Right ventricle myocardium inferior (tissue), 1 donor: ENCODE measurements around the gene USP40. TPM values are rescaled to one million over a fixed set of nuclear protein-coding genes. Genes with fewer than 3 reads are reported as not detected.

Source experiments
- ATAC-seq: fragments of 200-7000 bp; cut with Tn5 transposase; one replicate; pipeline ENCODE4 v1.9.1; 2020; ENCODE audit warnings: mild to moderate bottlenecking, moderate library complexity
- DNase-seq: peaks from one replicate; pipeline ENCODE4 v3.0.0; 2021; ENCODE audit errors: missing footprints
- intact Hi-C: fragments of 100-400 bp; cut with DNase I; formaldehyde crosslinking; loops from one replicate; pipeline ENCODE4 v1.11.0; 2022
- total RNA-seq: library from RNA; stranded (reverse); fragmentation: NEBNext Ultra II Directional; extraction: Animal tissue kit (Norgen Biotek cat#: 25700); gene quantifications from one replicate; pipeline ENCODE4 v1.2.1, GENCODE V29; 2021
- donor health status: DM: no; HTN: yes; CAD: no; lungs with severe emphysema.

Gene USP40
- total RNA-seq, 1 donor from 2014 or later, result 17.2 TPM

DNA sequence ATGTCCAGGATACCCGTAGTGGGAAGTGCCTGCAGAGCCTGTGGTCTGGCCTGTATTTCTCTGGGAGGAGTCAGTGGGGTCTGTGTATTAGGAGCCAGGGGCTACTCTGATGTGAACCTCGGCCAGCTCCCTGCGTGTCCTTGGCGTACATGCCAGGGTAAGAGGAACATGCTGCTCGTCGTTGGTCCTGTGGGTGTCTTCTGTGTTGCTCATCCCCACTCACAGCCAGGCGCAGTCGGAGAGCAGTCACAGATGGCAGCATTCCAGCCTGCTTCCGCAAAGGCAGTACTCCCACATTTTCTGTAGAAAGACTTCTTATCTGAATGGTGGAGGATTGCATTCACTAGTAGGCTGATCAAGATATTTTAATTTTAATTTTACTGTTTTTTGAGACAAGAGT is 127.4 kb downstream of the USP40 start:
- intact Hi-C loops, result no loop called here
- ATAC-seq (no peak), DNase-seq (no peak)

DNA sequence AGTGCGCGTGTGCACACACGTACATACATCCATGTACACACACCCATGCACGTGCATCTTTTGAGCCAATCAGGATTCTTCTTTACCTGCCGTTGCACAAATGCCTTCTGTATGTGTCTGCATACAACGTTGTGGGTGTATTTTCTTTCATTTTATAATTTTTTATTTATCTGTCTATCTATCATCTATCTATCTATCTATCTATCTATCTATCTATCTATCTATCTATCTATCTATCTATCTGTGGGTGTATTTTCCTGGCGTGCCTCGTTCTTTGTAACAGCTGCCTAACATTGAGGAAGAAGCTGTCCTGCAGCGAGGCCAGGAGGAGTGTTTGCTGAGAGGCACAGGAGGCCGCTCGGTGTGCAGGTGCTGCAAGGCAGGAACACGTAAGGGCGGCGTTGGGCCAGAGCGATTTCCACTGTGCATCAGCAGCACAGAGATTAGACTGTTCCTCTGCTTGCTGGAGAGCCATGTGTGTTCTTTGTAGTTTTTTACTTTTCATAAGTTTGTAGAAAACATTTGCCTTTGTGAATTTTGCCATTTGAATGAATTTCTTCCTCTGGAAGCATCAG is 127.9 kb downstream of the USP40 start:
- intact Hi-C loops, result no loop called here
- ATAC-seq, result no peak
- DNase-seq, result no peak

DNA sequence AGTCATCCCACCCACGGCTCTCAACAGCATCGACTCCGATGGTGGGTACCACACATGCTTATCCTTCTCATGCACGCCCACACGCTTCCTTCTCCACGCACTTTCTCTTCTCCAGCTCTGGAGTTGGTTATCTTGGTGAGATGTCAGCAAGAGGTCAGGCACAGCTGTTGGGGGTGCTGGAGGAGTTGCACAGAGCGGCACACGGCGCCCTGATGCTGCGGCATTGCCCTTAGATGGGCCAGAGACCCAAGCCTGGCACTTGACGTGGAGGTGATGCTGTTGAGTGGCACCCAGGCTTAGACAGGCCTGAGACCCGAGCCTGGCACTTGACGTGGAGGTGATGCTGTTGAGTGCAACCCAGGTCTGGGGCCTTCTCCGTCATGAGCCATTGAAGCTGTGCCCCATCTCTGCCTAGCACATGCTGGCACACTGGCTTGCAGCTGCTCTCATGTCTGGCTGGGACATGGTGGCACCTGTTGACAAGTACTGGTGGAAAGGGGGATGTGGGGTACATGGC is 129.1 kb downstream of the USP40 start:
- DNase-seq (no peak), ATAC-seq (no peak)
- intact Hi-C loops, result no loop called here

DNA sequence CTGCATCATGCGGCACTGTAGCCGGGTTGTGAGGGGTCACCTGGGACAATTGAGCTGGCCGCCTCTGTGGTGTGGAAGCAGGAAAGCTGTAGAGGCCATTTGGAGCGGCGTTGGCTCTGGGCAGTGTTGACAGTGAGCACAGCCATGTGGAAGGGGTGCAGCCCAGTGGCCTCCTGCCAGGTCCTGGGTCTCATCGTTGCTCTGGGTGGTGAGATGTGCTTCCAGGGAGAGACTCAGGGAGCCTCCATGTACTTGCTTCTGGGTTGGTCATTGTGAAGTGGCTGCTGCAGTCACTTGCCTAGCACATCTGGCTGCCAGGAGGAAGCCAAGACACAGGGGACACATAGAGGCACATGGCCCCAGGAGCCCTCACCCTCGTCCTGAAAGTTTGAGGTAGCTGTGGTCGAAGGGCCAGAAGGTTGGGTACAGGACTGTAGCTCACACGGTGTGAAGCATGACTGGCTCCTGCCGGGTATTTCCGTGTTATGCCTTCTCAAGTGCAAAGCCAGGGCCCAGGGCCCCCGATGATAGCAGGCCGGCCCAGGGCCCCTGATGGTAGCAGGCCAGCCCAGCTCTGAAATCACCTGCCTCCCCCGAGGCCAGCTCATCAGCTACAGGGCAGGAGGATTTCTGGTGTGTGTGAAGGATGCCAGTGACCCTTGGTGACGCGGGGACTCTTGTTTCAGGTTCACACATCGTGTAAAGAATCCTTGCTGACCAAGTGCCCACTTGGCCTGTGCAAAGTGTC is 129.7 kb downstream of the USP40 start:
- ATAC-seq (peak; percentile 67), DNase-seq (no peak)
- intact Hi-C loops, result no loop called here

DNA sequence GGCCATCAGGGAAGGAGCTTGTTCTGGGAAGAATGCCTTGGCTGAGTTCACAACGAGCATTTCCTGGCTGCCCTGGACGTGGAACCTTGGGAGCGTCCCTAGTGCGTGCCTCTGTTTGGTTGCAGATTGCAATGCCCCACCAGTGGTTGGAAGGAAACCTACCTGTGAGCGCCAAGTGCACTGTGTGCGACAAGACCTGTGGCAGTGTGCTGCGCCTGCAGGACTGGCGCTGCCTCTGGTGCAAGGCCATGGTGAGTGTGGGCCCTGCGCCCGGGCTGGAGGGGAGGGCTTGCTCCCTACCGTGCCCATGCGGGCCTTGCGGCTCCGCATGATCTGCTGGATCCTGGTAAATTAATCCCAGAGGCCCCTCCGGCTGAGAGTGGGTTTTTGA is 130.4 kb downstream of the USP40 start:
- intact Hi-C loops, result no loop called here
- ATAC-seq, result no peak
- no peak for DNase-seq

DNA sequence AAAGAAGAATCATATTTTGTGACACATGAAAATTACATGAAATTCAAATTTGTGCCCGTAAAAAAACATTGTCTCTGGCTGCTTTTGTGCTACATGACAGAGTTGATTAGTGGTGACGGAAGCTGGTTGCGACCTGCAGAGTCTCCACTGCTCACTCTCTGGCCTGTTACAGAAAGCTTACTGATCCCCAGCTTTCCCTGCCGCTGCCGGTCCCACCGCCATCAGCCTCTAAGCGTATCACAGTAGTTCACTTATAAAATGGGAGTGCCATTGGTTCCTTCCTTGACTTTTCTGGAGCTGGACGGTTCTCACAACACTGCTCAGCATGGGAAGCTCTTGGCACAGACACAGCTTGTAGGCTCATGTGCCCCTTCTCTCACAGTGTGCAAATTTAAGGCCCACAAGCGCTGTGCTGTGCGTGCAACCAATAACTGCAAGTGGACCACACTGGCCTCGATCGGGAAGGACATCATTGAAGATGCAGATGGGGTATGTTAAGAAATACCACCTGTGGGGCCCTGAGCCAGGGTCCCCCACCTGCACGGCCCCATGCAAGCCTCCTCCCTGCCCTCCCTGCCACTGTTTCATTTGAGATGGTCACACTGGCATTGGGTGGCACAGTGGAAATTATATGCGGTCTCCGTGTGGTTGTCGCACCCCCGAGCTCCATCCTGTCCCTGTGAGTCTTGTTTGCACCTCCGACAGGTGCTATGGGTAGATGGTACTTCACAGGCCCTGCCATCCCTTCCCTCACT is 131.0 kb downstream of the USP40 start:
- intact Hi-C loops, result no loop called here
- DNase-seq (no peak), ATAC-seq (no peak)

DNA sequence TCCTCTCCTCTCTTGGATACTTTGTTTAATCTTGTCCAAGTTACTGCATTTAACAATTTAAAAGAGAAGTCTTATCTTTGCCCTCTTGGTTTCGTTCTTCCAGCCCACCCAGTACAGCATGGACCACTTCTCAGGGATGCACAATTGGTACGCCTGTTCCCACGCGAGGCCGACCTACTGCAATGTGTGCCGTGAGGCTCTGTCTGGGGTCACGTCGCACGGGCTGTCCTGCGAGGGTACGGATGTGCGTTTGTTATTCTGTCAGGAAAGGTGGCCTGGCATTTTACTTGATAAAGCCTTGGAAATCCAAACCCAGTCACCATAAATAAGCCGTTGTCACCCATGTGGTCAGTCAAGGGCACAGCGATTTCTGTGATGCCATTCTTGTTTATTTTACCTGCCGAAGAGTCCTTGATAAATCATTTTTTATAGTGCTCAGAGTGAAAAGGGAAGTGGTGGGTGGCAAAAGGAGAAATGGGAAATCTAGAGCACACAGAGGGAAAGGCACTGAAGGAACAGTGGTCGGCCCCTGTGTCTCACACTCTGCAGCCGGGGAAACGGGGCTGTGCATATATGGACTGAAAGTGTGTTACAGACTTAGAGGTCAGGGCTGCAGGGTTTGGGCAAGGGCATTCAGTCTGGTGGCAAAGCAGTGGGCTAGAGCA is 131.8 kb downstream of the USP40 start:
- no peak for ATAC-seq
- intact Hi-C loops, result no loop called here
- no peak for DNase-seq

DNA sequence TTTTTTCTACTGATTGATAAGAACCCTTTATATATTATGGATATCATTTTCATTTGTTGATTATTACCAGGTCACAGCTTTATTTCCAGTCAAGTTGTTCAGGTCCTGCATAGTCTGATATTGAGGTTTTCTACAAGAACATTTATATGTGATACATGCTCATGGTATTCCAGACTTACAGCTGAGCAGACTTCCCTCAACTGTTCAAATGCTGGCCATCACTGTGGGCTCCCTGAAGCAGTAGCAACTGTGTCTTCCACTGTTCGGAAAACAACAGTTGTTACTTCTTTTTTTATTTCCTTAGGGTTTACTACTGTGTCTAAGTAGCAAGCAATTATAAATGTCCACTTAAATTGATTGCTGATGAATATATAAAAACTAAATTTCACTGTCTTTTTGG is 132.8 kb downstream of the USP40 start:
- intact Hi-C loops, result no loop called here
- ATAC-seq, result no peak
- DNase-seq, result no peak

DNA sequence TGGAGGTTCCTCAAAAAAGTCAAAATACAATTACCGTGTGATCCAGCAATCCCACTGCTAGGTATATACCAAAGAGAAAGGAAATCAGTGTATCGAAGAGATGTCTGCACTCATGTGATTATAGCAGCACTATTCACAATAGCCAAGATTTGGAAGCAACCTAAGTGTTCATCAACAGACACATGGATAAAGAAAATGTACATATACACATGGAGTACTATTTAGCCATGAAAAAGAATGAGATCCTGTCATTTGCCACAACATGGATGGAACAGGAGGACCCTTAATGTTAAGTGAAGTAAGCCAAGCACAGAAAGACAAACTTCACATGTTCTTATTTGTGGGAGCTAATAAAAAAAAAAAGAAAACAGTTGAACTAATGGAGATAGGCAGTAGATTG is 133.6 kb downstream of the USP40 start:
- no peak for ATAC-seq
- intact Hi-C loops, result no loop called here
- DNase-seq, result no peak

DNA sequence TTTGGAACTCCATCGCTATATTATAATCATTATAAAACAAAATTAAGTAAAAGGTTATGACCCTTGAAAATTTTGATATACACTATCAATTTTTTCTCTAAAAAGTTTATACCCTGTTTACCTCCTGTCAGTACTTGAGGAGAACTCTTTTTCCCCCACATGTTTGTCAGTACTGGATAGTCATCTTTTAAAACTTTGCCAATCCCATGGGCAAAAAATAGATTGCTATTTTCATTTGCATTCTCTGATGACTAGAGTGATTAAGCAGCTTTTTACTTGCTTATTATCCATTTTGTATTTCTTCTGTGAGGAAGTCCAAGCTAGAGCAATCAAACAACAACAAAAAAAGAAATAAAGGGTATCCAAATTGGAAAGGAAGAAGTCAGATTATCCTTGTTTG is 135.9 kb downstream of the USP40 start:
- ATAC-seq (no peak), DNase-seq (no peak)
- intact Hi-C loops, result no loop called here

DNA sequence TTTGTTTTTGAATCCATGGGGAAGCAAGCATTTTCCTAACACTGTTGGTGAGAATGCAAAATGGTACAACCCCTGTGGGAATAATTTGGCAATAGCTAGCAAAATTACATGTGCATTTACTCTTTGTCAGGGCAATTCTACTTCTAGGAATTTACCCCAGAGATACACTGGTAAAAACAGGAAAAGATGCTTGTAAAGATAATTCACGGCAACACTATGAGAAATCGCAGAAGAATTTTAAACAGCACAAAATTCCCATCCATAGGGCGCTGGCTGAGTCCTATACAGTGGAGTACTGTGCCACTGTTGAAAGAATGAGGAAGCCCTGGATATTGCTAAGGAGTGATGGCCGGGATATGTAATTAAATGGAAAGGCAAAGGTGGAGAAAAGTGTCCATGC is 136.5 kb downstream of the USP40 start:
- intact Hi-C loops, result no loop called here
- no peak for ATAC-seq

DNA sequence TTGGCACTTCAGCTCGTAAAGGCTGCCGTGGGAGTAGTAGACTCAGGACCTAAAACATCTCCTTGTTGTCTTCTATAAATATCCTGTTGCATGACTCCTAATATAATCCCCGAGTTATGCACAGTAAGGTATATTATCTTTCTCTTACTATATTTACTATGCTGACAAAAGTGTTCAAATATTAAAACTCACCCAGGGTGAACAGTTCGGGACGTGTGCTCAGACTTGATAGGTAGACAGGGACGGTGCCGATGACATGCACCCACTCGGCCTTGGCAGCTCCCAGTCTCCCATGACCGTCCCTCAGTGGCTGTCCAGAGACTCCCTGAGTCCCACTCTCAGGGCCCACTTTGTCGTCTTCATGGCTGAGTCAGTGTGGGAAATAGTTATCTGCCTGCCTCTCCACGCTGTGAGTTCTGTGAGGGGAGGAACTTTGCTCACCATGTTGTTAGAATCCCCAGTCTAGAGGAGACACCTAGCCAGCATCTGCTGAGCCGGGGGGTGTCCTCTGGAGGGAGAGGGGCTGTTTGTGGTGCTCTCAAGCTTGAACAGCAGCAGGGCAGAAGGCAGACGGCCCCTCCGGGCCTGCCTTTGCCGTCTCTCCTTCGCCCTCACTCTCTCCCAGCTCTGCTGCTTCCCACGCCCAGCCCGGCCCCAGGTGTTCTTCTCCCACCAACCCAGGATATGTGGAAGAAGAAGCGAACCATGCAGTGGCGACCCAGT is 137.2 kb downstream of the USP40 start:
- DNase-seq (no peak), ATAC-seq (peak; percentile 61)
- intact Hi-C loops, result no loop called here

More for the DNA sequence above, 136.5 kb downstream of the USP40 start:
- no peak for DNase-seq

DNA sequence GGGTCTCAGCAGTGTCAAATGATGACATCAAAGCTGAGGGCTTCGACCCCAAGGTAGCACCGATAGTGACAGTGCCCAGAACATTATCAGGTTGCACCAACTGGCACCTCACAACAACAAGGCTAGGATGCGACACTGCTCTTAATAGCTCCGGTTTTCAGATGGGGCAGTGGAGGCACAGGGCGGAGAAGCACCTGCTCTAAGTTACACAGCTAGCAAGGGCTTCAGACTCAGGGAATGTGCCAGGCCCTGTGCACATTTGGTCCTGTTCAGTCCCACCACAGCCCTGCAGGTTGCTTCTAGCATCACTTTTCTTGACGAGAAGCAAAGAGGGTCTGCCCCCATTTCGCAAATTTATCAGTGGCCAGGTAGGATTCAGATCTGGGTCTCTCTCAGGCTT is 138.1 kb downstream of the USP40 start:
- intact Hi-C loops, result no loop called here
- DNase-seq, result no peak
- no peak for ATAC-seq

DNA sequence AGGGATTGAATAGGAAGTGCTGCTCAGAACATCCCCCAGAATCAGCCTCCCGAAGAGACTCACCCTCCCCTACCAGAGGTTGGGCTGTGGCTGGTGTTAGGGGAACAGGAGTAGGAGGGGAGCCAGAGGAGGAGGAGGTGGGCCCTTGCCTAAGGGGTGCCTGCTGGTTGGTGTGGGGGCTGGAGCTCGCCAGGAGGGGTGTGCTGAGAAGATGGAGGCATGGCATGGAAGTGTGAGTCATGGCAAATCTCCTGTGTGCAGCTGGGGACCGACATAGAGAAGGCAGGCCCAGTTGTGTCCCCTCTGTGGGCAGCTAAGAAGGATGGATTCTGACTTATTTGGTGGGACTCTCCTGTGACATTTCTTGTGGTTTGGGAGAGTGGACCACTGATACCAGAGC is 138.6 kb downstream of the USP40 start:
- DNase-seq (no peak), ATAC-seq (no peak)
- intact Hi-C loops, result no loop called here

DNA sequence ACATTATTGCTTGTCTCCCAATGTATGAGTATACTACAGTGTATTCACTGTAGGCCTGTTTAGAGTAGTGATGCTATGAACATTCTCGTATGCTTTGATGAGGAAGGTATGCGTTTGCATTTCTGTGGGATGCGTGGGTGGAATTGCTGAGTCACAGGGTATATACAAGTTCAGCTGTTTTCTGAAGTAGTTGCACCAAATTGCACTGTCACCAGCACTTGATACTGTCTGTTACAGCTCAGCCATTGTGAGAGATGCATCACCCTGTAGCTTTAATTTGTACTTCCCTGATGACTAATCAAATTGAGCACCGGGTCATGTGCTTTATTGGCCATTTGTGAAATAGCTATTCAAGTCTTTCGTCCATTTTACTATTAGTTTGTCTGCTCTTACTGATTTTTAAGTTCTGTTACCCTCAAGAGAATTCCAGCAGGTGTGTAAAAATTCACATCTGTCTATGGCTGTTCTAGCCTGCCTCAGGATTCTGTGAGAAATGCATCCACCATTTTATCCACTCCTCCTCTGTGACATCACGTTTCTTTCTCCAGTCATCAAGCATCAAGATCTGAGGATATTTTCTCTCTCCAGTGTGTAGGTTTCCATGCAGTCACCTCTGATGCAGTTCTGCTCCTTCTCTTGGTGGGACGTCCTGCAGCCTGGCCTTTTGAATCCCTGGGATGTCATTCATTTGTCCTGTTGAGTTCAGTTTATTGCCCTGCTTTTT is 139.8 kb downstream of the USP40 start:
- DNase-seq (no peak), ATAC-seq (no peak)
- intact Hi-C loops, result no loop called here
